NB4 (cell line): ENCODE data around the gene CPNE4.

Experiments
- CTCF ChIP-seq: IDR thresholded peaks from one replicate; pipeline ENCODE4 v1.5.1; 2012; ENCODE audit warnings: low read depth, low read length
- MAX ChIP-seq: IDR thresholded peaks from 2 replicates; pipeline ENCODE4 v1.6.1; 2011; ENCODE audit warnings: low read depth, low read length
- POLR2A ChIP-seq: IDR thresholded peaks from 2 replicates; pipeline ENCODE4 v1.6.1; 2011; ENCODE audit warnings: mild to moderate bottlenecking; ENCODE audit not compliant: insufficient read length; ENCODE audit errors: extremely low read depth

DNA sequence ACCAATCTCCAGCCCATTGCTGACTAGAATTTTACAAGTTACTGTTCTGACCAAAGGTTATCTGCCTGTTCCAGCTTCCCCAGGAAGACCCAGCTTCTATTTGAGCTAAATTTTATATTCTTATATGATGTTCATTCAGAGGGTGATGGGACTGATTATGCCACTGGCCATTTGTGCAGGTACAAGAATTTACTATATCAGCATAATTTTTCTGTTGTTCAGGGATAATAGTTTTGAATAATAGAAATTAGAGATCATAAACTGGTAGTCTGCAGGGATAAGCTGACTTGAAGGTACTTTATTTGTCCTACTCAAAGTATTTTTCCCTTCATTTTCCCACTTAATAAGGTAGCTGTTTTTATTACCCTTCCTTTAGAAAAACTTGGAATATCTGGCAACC is 309.4 kb downstream of the CPNE4 start:
- no peak for TF ChIP-seq CTCF
- no peak for TF ChIP-seq POLR2A
- no peak for TF ChIP-seq MAX
